Measurements from ENCODE around the gene SGSM1. TPM values are rescaled to one million over a fixed set of nuclear protein-coding genes. Genes with fewer than 3 reads are reported as not detected.

The SGSM1 gene
- total RNA-seq, 1 donor from 2014 or later: 3.7 TPM

GRCh38 chr22:24937114-24937513, 131.1 kb downstream of the SGSM1 start:
- Mint-ChIP-seq H3K36me3 (no peaks in the 10 kb centered on the region), H3K27me3 (no peaks in the 10 kb centered on the region), H3K9me3 (no peaks in the 10 kb centered on the region), H3K27ac (no peak overlapping the region), H3K4me3 (no peak overlapping the region), H3K4me1 (ENCODE audit: unreplicated experiment) (peaks cover 6% of the 10 kb centered on the region)
- TF ChIP-seq, protein P1, sequence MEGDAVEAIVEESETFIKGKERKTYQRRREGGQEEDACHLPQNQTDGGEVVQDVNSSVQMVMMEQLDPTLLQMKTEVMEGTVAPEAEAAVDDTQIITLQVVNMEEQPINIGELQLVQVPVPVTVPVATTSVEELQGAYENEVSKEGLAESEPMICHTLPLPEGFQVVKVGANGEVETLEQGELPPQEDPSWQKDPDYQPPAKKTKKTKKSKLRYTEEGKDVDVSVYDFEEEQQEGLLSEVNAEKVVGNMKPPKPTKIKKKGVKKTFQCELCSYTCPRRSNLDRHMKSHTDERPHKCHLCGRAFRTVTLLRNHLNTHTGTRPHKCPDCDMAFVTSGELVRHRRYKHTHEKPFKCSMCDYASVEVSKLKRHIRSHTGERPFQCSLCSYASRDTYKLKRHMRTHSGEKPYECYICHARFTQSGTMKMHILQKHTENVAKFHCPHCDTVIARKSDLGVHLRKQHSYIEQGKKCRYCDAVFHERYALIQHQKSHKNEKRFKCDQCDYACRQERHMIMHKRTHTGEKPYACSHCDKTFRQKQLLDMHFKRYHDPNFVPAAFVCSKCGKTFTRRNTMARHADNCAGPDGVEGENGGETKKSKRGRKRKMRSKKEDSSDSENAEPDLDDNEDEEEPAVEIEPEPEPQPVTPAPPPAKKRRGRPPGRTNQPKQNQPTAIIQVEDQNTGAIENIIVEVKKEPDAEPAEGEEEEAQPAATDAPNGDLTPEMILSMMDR (conservative IDR thresholded peaks at IDR 0.05): peak; percentile 57
- no peak for DNase-seq (ENCODE audit: extremely low spot score, unreplicated experiment)

GRCh38 chr22:24938741-24939341, 132.8 kb downstream of the SGSM1 start:
- Mint-ChIP-seq H3K4me1 (ENCODE audit: unreplicated experiment) (peaks cover 6% of the 10 kb centered on the region), H3K36me3 (no peaks in the 10 kb centered on the region), H3K27ac (peak overlapping the region; percentile 54), H3K9me3 (no peaks in the 10 kb centered on the region), H3K27me3 (no peaks in the 10 kb centered on the region), H3K4me3 (no peak overlapping the region)
- DNase-seq (ENCODE audit: extremely low spot score, unreplicated experiment): no peak
- TF ChIP-seq, protein P1 (conservative IDR thresholded peaks at IDR 0.05): peak; percentile 88

DNA sequence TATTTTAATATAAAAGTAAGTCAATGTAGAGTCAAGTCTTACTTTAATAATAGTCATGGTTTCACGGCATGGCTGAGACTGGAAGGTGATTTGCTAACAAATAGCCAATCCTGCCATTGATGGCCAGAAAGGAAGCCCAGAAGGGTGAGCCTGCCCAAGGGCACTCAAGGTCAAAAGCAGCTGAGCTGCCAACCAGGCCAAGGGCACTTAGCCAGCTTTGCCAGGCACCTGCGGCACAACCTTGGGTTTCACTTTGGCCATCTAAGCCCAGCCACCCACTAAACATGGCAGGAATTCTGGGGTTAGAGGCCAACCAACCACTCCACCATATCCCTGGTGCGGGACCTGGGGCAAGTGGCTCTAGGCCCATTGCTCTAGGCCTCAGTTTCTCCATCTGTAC, 136.3 kb downstream of the SGSM1 start:
- Mint-ChIP-seq H3K4me3 (no peak overlapping the region), H3K9me3 (no peaks in the 10 kb centered on the region), H3K36me3 (no peaks in the 10 kb centered on the region), H3K27ac (no peak overlapping the region), H3K4me1 (ENCODE audit: unreplicated experiment) (peaks cover 11% of the 10 kb centered on the region), H3K27me3 (peaks cover 3% of the 10 kb centered on the region)
- no peak for DNase-seq (ENCODE audit: extremely low spot score, unreplicated experiment)
- TF ChIP-seq, protein P1 (conservative IDR thresholded peaks at IDR 0.05): no peak

GRCh38 chr22:24944217-24944937, 138.4 kb downstream of the SGSM1 start:
- DNase-seq (ENCODE audit: extremely low spot score, unreplicated experiment): no peak

GRCh38 chr22:24945430-24945829, 139.4 kb downstream of the SGSM1 start:
- no peak overlapping the region for H3K4me3 Mint-ChIP-seq
- no peaks in the 10 kb centered on the region for H3K9me3 Mint-ChIP-seq
- peaks cover 14% of the 10 kb centered on the region for H3K4me1 Mint-ChIP-seq (ENCODE audit: unreplicated experiment)
- H3K27ac Mint-ChIP-seq: no peak overlapping the region
- no peak for DNase-seq (ENCODE audit: extremely low spot score, unreplicated experiment)
- no peaks in the 10 kb centered on the region for H3K36me3 Mint-ChIP-seq
- peaks cover 3% of the 10 kb centered on the region for H3K27me3 Mint-ChIP-seq
- TF ChIP-seq, protein P1 (conservative IDR thresholded peaks at IDR 0.05): no peak

More at GRCh38 chr22:24944217-24944937, 138.4 kb downstream of the SGSM1 start:
- no peak overlapping the region for H3K4me3 Mint-ChIP-seq
- H3K27ac Mint-ChIP-seq: no peak overlapping the region
- no peaks in the 10 kb centered on the region for H3K9me3 Mint-ChIP-seq
- no peaks in the 10 kb centered on the region for H3K36me3 Mint-ChIP-seq
- TF ChIP-seq, protein P1 (conservative IDR thresholded peaks at IDR 0.05): no peak
- H3K4me1 Mint-ChIP-seq (ENCODE audit: unreplicated experiment): peaks cover 6% of the 10 kb centered on the region
- peaks cover 3% of the 10 kb centered on the region for H3K27me3 Mint-ChIP-seq

Data from type B pancreatic cell (in vitro differentiated cells).